ENCODE data around the gene PDZD8. TPM values are rescaled to one million over a fixed set of nuclear protein-coding genes. Genes with fewer than 3 reads are reported as not detected.

PDZD8 gene
- total RNA-seq, 1 donor from 2014 or later = 31.7 TPM

DNA sequence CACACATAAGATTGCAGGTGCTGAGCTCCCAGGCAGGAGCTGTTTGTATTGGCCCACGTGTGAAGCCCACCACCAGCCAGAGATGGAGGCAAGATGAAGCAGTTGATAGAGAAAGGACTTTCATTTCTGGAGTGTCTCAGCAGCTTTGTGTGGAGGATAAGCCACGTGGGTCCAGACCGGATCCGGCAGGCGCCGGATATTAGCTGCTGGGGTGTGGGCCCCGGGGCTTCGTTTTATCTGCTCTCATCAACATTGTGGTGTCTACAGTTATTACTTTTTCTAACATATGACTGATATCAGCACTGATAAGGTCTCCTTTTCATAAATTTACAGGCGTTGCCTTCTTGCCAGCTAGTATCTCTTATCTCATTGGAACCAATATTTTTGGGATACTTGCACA lies 108.8 kb downstream of the PDZD8 start:
- no peak overlapping the region for H3K27ac Mint-ChIP-seq
- no peaks in the 10 kb centered on the region for H3K36me3 Mint-ChIP-seq
- no peak overlapping the region for H3K4me3 Mint-ChIP-seq
- H3K27me3 Mint-ChIP-seq = peaks cover 9% of the 10 kb centered on the region
- peaks cover 8% of the 10 kb centered on the region for H3K4me1 Mint-ChIP-seq (ENCODE audit: unreplicated experiment)
- TF ChIP-seq, protein P1, sequence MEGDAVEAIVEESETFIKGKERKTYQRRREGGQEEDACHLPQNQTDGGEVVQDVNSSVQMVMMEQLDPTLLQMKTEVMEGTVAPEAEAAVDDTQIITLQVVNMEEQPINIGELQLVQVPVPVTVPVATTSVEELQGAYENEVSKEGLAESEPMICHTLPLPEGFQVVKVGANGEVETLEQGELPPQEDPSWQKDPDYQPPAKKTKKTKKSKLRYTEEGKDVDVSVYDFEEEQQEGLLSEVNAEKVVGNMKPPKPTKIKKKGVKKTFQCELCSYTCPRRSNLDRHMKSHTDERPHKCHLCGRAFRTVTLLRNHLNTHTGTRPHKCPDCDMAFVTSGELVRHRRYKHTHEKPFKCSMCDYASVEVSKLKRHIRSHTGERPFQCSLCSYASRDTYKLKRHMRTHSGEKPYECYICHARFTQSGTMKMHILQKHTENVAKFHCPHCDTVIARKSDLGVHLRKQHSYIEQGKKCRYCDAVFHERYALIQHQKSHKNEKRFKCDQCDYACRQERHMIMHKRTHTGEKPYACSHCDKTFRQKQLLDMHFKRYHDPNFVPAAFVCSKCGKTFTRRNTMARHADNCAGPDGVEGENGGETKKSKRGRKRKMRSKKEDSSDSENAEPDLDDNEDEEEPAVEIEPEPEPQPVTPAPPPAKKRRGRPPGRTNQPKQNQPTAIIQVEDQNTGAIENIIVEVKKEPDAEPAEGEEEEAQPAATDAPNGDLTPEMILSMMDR (conservative IDR thresholded peaks at IDR 0.05) = no peak
- H3K9me3 Mint-ChIP-seq = no peaks in the 10 kb centered on the region
- no peak for DNase-seq (ENCODE audit: extremely low spot score, unreplicated experiment)

DNA sequence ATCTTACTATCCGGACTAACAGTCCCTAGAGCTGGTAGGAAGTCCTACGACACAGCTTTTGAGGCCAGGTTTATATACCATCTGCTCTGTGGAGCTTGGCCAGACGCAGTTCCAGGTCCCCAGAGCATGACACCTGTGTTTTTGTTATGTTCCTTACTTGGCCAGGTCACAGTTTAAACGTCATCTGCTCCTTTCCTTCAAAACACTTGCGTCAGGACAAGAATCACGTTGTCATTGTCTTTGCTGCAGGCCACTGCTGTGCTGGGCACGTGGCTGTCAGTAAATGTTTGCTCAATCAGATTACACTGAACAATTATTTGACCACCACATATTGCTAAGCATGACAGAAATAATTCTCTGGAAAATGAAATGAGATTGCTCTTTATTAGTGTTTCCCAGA lies 110.5 kb downstream of the PDZD8 start:
- Mint-ChIP-seq H3K9me3 (no peaks in the 10 kb centered on the region), H3K4me1 (ENCODE audit: unreplicated experiment) (peaks cover 15% of the 10 kb centered on the region), H3K27me3 (peaks cover 16% of the 10 kb centered on the region), H3K27ac (peak overlapping the region; percentile 6), H3K36me3 (no peaks in the 10 kb centered on the region), H3K4me3 (no peak overlapping the region)
- no peak for DNase-seq (ENCODE audit: extremely low spot score, unreplicated experiment)
- TF ChIP-seq, protein P1 (conservative IDR thresholded peaks at IDR 0.05) = no peak

DNA sequence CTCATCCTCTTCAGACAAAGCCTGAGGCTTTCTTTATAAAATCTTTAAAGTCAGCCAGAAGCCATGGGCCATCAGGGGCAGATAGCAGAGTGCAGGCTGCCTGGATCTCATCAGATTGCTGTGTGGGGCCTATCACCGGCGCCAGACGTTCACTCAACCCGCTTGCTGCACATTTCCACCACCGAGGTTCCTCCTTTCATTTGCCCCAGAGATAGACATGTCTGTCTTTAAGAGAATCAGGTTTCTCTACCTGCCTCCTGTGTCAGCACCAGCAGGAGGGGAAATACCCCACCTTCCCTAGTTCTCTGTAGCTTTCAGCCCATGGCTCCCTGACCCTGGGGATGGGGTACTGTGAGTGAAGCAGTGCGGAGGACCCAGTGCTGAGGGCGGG lies 112.3 kb downstream of the PDZD8 start:
- Mint-ChIP-seq H3K36me3 (no peaks in the 10 kb centered on the region), H3K4me1 (ENCODE audit: unreplicated experiment) (peaks cover 24% of the 10 kb centered on the region), H3K27me3 (peaks cover 19% of the 10 kb centered on the region), H3K9me3 (no peaks in the 10 kb centered on the region), H3K4me3 (no peak overlapping the region), H3K27ac (no peak overlapping the region)
- DNase-seq (ENCODE audit: extremely low spot score, unreplicated experiment) = no peak
- TF ChIP-seq, protein P1 (conservative IDR thresholded peaks at IDR 0.05) = no peak

DNA sequence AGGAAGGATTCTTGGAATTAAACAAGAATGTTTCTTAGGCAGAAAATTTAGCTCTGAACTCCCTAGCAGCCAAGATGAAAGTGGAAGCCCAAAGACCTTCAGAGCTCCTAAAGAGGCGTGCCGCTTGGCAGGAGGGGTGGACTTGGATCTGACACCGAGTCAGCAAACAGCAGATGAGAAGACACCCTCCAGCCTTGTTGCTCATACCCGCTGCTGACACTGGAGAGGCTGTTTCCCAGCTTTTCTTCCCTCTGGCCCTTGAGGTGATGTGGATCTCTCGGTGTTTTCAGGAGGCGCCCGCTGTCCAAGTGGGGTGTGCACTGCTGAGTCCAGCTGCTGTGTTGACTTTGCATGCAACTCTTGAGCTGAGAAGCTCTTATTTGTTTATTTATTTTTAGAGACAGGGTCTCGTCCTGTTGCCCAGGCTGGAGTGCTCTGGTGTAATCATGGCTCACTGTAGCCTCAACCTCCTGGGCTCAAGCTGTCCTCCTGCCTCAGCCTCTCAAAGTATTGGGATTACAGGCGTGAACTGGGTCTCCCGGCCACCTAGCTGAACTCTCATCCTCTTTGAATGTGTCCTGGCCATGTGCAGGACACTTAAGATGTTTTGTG lies 112.8 kb downstream of the PDZD8 start:
- DNase-seq (ENCODE audit: extremely low spot score, unreplicated experiment) = no peak
- TF ChIP-seq, protein P1 (conservative IDR thresholded peaks at IDR 0.05) = no peak
- no peak overlapping the region for H3K27ac Mint-ChIP-seq
- peaks cover 19% of the 10 kb centered on the region for H3K27me3 Mint-ChIP-seq
- H3K36me3 Mint-ChIP-seq = no peaks in the 10 kb centered on the region
- peaks cover 29% of the 10 kb centered on the region for H3K4me1 Mint-ChIP-seq (ENCODE audit: unreplicated experiment)
- H3K9me3 Mint-ChIP-seq = no peaks in the 10 kb centered on the region
- no peak overlapping the region for H3K4me3 Mint-ChIP-seq

DNA sequence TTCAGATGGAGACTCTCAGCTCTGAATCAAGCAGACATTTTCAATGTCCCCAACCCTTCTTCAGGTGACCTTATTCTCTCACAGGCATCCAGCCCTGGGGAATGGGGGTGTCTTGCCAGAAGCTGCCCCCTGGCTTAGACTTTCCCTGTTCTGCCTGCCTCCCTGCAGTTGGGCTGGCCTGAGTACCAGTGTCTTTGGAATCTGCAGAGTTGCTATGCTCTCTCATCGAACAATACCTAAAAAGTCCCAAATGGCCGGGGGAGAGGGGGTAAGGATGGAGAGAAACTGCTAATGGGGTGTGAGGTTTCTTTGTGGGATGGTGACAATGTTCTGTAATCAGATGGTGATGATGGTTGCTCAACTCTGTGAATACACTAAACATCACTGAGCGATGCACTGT lies 113.7 kb downstream of the PDZD8 start:
- no peaks in the 10 kb centered on the region for H3K9me3 Mint-ChIP-seq
- TF ChIP-seq, protein P1 (conservative IDR thresholded peaks at IDR 0.05) = no peak
- DNase-seq (ENCODE audit: extremely low spot score, unreplicated experiment) = no peak
- no peak overlapping the region for H3K27ac Mint-ChIP-seq
- H3K36me3 Mint-ChIP-seq = no peaks in the 10 kb centered on the region
- no peak overlapping the region for H3K4me3 Mint-ChIP-seq
- peaks cover 32% of the 10 kb centered on the region for H3K4me1 Mint-ChIP-seq (ENCODE audit: unreplicated experiment)
- H3K27me3 Mint-ChIP-seq = peaks cover 19% of the 10 kb centered on the region

DNA sequence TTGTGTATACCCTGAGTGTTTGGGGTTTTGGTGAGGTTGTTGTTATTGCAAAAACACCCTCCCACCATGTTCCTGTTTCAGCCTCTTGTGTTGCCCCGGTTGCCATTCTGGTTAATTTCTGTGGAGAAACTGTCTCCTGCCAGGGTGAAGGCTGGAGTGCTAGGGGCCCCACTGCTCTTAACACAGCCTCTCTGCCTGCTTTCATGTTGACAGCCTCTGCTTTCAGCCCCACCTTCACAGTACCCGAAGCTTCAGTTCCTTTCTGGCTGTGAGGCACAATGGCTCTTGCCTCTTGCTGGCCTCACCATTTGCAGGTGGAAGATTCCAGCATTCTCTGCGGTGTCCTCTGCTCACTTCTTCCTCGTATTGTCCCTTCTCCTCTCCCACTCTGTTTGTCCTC lies 115.2 kb downstream of the PDZD8 start:
- TF ChIP-seq, protein P1 (conservative IDR thresholded peaks at IDR 0.05) = no peak
- Mint-ChIP-seq H3K27ac (no peak overlapping the region), H3K27me3 (peaks cover 19% of the 10 kb centered on the region), H3K36me3 (no peaks in the 10 kb centered on the region), H3K4me1 (ENCODE audit: unreplicated experiment) (peaks cover 29% of the 10 kb centered on the region), H3K4me3 (no peak overlapping the region), H3K9me3 (no peaks in the 10 kb centered on the region)
- no peak for DNase-seq (ENCODE audit: extremely low spot score, unreplicated experiment)
